Central memory CD4-positive, alpha-beta T cell (primary cell): Measurements from ENCODE around the gene UFSP1.

Experiments used
- DNase-seq: peaks from one replicate; pipeline ENCODE4 v3.0.0; 2022

Gene UFSP1

DNA sequence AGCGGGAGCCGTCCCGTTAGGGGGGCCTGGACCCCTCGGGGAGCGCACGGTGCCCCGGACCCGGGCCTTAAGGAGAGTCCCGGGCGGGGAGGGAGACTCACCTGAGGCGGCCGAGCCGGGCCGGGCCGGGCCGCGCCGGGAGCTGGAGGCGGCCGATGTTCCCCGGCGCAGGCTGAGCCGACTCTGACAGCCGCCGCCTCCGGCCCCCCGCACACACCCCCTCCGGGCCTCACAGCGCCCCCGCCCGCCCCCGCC lies 6.1 kb upstream of the UFSP1 start, which contains the start of gene ACHE:
TSS of gene ACHE (minus strand) at position 188 of the 255 bp plus-strand sequence. CDS start 1,656 bp downstream, outside the sequence.
- DNase-seq: no peak

DNA sequence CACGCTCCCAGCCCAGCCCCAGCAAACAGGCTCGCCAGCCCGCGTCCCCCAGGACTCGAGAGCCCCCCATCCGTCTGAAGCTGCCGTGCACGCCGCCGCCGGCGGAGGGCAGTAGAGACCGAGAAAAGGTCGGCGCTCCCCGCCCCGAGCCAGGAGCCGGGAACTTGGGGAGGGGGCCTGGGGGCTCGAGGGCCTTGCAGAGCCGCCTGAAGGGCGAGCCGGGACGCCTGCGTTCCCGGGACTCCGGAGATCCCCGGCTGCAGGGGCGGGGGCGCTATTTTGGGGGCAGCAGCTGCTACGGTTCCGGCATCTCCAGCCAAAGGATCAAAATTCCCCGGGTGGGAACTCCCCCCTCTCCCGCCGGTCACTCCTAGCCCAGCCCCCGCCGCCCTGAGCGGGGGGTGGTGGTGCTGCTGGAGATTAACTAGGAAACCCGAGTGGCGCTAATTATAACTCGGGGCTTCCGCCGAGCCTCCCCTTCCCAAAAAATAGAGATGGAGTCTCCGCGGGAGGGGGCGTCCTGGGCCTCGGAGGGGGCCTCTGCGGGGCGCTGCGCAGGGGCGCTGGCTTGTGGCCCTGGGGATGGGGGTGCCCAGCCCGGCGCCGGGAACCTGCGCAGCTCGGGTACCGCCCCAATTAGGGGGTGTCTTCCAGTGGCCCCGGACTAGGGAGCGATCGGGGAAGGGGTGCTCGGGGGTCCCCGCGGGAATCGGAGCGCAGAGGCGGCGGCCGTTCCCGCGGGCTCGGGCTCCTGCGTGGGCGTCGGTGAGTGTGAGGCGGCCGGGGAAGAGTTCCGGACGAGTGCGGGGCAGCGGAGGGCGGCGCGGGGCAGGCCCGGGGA lies 5.6 kb upstream of the UFSP1 start:
- DNase-seq: no peak

DNA sequence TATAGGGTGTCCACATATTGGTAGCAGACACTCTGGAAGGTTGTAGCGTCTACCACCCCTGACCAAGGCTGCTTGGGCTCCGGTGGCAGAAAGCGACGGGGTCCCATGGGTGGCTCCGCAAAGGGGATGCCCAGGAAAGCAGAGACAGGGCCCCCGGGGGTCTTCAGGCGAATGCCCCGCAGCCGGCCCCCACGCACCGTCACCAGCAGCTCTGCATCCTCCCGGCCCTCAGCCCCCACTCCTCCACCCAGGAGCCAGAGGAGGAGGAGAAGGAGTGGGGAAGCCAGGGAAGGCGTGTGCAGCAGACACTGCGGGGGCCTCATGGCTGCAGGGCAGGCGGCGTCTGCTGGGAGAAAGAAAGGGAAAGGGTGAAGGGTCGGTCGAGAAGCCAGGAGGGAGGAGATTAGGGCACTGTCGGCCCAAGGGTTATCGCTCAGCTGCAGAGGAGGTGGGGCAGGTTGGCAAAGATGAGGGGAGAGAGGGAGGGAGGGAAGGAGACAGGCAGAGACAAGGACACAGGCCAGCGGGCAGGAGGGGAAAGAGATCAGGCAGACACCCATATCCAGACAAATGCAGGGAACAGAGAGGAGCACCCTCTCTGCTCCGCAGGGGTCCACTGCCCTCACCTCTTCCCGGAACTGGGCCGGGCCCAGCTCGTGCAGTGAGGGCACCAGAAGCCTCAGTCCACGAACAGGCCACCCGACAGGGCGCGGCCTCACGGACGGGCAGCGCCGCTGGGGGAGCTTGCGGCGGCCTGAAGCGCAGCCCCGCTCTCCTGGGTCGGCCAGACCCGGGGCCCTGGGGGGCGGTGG lies 4.6 kb upstream of the UFSP1 start:
- DNase-seq: no peak

- DNase-seq: no peak
These were observed 3.9 kb upstream of the UFSP1 start for GRCh38 chr7:100893318-100893895.

- no peak for DNase-seq
These were observed 3.1 kb upstream of the UFSP1 start for GRCh38 chr7:100892364-100893317.

- no peak for DNase-seq
These were observed 2.2 kb upstream of the UFSP1 start for GRCh38 chr7:100891568-100892247.

DNA sequence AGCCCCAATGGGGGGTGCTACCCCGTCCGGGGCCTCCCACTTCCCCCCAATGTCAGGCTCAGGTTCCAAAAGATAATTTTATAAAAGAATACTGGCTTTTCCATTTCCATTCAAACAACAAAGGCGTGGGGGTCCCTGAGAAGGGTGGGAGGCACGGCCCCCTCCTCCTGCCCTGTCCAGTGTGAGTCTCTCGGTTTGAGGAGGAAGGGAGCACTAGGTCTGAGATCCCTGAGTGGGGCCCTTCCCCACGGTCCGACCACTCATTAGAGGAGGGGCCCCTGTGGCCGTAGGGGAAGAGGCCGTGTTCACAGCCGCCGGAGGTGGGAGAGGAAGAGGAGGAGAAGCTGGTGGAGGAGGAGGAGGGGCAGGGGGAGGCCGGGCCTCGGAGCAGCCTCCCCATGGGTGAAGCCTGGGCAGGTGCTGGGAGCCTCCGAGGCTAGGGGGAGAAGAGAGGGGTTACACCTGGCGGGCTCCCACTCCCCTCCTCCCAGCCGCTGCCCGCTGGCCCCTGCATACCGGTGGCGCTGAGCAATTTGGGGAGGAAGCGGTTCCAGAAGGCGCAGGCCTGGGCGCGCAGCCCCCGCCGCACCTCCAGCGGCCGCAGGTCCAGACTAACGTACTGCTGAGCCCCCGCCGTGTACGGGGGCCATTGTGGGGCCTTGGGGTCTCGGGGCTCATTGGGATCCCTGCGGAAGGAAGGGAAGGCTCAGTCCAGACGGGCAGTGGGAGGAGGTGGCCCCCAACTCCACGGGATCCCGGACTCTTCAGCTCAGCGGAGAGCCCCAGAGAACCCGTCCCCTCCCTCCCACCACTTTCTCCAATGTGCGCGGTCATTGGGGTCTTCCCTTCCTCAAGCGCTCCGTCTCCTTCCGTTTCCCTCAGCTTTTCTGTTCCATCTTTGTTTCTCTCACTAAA lies 1.4 kb upstream of the UFSP1 start:
- DNase-seq: no peak

DNA sequence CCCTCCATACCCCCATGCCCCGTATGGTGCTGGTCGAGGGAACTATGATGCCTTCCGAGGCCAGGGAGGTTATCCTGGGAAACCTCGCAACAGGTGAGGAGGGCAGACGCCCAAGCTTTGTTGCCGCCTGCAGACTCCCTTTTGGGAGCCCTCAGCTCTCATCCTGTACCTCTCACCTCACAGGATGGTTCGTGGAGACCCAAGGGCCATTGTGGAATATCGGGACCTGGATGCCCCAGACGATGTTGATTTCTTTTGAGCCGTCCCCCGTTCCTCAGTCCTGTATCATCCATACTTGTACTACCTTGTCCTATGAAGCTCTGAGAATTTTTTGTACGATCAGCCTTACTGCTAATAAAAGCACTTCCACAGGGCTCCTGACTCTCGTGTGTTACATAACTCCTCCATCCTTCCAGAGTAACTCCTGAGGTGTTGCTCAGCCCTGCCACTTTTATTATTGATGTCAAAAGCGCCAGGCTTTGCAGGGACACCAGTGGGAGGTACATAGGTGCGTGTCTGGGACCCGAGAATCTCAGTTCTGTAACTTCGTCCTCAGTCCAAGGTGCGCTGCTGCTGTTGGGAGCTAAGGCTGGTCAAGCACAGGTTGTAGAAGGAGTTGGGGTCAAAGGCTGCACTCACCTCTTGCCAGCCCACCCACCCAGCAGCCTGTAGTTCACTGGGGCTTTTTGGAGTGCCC lies 1.1 kb downstream of the UFSP1 start:
- no peak for DNase-seq

DNA sequence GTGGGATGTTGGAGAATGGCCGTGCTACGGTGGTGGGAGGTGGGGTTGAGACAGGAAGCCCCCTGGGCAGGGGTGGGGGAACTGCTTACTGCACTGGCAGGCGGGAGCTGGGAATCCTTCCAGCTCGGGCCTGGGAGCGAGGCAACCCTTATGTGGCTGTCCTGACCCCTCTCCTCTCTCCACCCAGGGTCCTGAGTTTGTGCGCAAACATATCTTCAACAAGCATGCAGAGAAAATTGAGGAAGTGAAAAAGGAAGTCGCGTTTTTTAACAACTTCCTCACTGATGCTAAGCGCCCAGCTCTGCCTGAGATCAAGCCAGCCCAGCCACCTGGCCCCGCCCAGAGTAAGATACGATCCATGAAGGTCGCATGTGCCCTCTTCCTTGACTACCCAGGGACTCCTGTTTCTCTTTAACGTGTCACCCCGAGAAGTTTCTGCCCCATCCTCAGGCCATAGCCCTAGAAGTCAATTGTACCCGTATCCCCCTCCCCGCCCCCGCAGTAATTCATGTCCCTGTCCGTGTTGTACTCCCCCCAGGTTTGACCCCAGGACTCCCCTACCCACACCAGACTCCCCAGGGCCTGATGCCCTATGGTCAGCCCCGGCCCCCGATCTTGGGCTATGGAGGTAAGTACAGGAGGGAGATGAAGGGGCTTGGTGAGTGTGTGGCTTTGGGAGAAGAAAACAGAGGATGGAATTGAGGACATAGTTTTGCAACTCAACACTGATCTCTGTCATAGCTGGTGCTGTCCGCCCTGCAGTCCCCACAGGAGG lies 1.8 kb downstream of the UFSP1 start:
- DNase-seq: peak; percentile 69

DNA sequence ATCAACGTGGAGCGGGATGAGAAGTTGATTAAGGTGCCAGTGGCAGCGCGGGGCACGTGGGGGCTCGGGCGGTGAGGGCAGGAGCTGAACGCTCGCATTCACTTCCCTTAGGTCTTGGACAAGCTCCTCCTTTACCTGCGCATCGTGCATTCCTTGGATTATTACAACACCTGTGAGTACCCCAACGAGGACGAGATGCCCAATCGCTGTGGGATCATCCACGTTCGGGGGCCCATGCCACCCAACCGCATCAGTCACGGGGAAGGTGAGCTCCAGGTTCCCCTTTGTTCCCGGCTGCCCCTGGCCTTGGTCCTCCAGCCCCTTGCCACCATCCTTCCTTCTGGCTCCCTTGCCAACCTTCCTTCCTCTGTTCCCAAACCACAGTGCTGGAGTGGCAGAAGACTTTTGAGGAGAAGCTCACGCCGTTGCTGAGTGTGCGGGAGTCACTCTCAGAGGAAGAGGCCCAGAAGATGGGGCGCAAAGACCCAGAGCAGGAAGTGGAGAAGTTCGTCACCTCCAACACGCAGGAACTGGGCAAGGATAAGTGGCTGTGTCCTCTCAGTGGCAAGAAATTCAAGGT lies 2.5 kb downstream of the UFSP1 start:
- peak; percentile 33 for DNase-seq

- DNase-seq: no peak
These were observed 3.2 kb downstream of the UFSP1 start for GRCh38 chr7:100886142-100886935.

DNA sequence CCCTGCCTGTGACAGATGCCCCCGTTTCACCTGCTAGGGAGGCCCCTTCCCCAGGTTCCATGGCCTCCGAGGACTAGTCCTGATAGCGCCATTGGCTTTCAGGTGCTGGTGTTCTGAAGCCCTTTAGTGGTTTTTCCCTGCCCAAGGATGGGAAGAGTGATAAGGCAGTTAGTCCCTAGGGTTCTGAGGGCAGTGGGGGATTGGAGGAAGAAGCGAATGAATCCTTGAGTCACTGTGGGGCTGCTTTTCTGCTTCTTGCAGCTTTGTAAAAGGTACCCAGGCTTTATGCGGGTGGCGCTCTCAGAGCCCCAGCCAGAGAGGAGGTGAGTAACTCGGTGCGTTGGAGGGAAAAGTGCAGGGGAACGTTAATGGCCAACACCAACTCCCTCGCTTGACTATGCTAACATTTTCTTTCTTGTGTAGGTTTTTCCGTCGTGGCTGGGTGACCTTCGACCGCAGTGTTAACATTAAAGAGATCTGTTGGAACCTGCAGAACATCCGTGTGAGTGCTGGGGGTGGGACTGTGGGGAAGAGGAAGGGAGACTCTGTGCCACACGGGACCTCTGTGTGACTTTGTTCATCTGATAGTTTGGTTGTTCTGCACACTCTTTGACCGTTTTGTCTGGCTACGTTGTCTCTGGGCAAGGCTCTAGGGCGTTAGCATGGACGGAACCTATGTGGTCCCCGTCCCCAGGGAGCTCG lies 3.9 kb downstream of the UFSP1 start:
- DNase-seq: no peak

DNA sequence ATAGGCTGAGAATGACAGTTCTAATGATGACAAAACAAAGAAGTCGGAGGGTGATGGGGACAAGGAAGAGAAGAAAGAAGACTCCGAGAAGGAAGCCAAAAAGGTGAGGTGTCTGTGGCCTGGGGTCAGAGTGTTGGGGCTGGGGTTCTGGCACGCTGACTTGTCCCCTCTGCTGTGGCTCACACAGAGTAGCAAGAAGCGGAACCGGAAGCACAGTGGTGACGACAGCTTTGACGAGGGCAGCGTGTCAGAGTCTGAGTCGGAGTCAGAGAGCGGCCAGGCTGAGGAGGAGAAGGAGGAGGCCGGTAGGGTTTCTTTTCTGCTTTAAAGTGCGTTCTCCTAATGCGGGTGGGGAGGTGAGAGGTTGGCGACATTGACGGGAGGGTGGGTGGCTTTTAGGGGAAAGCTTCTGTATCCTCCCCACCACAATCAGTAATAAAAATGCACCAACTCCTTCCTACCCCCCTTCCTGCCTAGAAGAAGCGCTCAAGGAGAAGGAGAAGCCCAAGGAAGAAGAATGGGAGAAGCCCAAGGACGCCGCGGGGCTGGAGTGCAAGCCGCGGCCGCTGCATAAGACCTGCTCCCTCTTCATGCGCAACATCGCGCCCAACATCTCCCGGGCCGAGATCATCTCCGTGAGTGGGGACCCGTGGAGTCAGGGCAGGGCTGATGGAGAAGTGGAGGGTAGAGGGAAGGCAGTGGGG lies 4.6 kb downstream of the UFSP1 start:
- peak; percentile 63 for DNase-seq

DNA sequence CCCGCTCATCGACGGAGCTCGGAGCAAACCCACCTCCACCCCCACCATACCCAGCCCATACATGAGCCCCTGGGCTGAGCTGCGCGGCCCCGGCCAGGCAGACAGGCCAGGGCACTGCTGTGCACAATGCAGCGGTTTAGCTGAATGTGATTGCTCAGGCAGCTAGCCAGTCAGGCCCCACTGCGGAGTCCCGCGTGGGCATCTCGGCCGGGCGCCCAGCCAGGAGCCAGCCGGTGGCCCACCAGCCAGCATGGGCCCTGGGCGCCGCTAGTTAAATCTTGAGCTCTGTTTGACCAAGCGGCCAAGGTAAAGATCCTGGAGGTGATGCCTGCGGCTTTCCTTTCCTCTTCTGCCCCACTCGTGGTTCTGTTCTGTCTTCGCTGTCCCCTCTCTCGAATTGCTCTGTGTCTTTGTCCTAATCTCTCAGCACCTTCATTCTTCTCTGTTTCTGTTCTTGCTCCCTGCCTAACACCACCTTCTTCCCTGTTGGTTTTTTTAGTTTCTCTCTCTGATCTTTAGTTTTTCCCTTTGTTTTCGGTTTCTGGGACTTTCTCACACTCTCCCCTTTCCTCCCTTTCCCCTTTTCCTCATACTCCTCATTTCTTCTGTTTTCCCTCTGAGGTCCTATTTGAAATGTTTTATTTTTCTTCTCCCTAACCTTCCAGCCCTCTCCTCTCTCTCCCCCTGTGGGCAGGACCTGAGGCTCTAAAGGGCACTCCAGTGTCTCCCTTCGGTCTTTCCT lies 6.6 kb downstream of the UFSP1 start:
- no peak for DNase-seq

- DNase-seq: no peak
These were observed 7.3 kb downstream of the UFSP1 start for GRCh38 chr7:100882201-100882600.

DNA sequence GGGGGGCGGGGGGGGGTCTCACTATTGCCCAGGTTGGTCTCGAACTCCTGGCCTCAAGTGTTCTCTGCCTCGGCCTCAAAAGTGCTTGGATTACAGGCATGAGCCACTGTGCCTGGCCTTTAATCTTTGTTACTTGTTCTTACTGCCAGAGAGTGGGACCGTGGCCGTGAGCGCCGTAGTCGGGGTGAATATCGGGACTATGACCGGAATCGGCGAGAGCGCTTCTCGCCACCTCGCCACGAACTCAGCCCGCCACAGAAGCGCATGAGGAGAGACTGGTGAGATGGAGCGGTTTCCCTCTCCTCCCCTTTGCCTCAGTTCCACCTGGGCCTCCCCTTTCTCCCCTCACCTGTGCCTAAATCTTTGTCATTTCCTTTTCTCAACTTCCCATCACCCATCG lies 8.4 kb downstream of the UFSP1 start:
- DNase-seq: no peak
